IPS-11a (cell line): Measurements from ENCODE around the gene LPIN2.
"Not testable (repeated sequence)": the region's sequence is repeated elsewhere in the genome, so short reads cannot be mapped to it uniquely, and the experiment has no call there.

Source experiments
- H3K4me3 ChIP-seq: one replicate; pipeline ENCODE4 v1.5.1; 2013; ENCODE audit warnings: low read depth, low read length, control low read depth

The LPIN2 gene

DNA sequence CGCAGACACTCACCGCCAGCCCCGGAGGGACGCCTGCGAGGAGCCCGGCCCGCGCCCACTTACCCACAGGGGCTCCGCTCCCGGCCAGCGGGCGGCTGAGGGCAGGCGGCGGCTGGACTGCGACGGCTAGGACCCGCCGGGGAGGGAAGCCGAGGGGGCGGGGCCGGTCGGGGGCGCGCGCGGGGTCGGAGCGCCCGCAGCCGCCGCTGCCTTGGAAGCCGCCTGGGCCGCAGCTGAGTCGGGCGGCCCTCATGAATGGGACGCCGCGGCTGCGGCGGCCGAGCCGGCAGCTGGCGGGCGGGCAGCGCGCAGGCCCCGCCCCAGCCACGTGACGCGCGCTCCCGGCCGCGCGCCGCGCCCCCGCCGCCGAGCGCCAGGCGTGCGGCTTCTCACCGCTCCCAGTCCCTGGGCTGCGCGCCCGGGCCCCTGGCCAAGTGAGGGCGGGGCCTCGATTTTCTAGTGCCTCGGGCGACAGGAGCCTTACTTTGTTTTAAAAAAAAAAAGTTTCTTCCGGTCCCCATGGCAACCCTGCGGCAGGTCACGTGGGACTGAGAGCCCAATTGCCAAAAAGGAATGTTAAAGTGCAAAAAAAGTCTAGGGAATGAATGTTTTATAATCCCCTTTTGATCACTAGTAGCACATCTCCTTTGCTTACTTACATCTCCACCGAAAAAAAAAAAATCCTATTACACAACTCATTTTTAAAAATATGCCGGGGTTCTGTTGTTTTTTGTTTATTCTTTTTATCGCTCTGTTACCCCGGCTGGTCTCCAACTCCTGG lies at the start of gene LPIN2:
TSS of gene LPIN2 (minus strand) at position 121 of the 781 bp plus-strand sequence. CDS start 52,304 bp downstream, outside the sequence.
- H3K4me3 ChIP-seq = peak within 1 kb of the TSS; percentile 62

- H3K4me3 ChIP-seq = no peak overlapping the region
Observed at GRCh38 chr18:3061581-3062312, 48.8 kb upstream of the LPIN2 start.

DNA sequence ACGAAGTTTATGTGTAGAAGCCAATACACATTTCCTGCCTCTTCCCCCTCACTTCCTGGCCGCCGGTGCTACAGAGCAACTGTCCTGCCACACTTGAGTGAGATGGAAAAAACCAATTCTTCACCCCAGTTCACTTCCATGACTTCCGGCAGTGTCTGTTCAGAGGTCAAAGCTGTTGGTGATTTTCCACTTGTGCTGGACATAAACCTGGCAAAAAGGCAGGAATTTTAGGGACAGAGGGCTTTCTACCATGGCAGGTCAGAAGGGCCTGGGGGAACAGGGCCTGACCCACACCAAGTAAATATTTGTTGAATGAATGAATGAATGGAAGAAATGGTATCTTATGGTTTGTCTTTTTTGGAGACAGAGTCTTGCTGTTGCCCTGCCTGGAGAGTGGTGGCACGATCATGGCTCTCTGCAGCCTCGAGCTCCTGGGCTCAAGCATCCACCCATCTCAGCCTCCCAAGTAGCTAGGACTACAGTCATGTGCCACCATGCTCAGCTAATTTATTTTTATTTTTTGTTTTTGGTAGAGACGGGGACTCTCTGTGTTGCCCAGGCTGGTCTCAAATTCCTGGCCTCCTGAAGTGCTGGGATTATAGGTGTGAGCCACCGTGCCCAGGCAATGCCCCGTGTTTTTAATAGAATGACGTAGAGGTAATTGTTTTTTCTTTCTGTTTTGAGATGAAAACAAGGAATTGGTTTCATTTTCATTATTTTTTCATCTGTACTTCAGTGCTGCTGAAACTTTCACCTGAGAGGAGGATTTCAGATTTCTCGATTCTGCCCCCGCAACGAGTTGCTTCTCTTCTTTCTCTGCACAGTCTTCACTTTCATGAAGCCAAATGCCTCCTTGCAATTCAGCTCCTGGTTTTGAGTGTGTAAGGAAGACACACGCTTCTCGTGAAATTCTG lies 48.0 kb upstream of the LPIN2 start:
- no peak overlapping the region for H3K4me3 ChIP-seq

DNA sequence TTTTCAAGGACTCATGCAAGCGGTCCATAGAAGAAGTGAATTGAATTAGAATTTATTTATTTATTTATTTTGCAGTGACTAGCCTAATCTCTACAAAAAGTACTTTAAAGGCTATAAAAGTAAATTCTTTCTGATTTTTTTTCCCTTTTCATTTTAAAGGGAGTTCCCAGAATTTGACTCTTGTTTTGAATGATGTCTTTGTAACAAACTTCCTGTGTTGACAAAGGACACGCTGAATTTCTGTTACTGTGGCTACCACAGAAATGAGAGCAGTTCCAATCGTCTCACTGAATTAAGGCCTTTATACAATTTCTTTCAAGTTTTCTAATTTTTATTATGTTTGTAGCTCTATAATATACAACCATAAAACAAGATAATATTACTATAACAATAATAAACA lies 46.3 kb upstream of the LPIN2 start:
- no peak overlapping the region for H3K4me3 ChIP-seq

- H3K4me3 ChIP-seq = no peak overlapping the region
Observed at GRCh38 chr18:3058328-3059191, 45.6 kb upstream of the LPIN2 start.

DNA sequence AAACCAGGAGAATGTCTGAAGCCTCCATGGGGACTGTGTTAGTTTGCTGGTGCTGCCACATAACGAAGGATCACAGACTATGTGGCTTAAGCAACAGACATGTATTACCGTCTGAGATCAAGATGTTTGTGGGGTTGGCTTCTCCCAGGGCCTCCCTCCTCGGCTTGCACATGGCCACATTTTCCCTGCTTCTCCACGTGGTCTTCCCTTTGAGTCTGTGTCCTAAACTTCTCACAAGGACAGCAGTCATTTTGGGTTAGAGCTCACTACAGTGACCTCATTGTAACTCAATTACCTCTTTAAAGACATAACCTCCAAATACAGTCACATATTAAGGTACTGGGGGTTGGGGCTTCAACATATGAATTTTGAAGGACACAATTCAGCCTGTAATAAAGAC lies 44.6 kb upstream of the LPIN2 start:
- H3K4me3 ChIP-seq = no peak overlapping the region

GRCh38 chr18:3056311-3056710 lies 43.4 kb upstream of the LPIN2 start:
- H3K4me3 ChIP-seq = no peak overlapping the region

DNA sequence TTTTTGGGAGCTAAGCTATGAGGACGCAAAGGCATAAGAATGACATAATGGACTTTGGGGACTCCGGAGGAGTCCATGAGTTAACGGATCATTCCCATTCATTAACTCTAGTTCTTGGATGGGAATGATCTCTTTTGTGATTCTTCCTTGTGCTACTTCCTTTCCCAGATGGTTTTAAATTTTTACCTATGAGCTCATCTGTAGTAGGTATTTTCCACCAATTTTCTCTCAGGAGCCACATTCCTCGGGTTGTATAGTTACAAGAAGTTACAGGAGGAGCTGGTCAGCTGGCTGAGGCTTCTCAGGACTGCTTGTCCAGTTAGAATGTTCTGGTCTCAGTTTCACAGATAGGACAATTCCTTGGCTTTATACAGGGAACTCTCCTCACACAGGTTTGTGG lies 42.9 kb upstream of the LPIN2 start:
- H3K4me3 ChIP-seq = no peak overlapping the region

- no peak overlapping the region for H3K4me3 ChIP-seq
Observed at GRCh38 chr18:3055186-3055728, 42.3 kb upstream of the LPIN2 start.

DNA sequence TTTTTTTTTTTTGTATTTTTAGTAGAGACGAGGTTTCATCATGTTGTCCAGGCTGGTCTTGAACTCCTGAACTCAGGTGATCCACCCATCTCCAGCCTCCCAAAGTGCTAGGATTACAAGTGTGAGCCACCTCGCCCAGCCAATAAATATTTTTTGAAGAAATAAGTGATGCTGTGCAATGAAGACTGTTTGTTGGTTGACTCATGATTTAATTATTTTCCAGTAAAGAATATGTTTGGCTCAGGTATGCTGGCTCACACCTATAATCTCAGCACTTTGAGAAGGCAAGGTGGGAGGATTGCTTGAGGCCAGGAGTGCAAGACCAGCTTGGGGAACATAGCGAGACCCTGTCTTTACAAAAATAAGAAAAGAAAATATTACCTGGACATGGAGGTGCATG lies 41.8 kb upstream of the LPIN2 start:
- no peak overlapping the region for H3K4me3 ChIP-seq

DNA sequence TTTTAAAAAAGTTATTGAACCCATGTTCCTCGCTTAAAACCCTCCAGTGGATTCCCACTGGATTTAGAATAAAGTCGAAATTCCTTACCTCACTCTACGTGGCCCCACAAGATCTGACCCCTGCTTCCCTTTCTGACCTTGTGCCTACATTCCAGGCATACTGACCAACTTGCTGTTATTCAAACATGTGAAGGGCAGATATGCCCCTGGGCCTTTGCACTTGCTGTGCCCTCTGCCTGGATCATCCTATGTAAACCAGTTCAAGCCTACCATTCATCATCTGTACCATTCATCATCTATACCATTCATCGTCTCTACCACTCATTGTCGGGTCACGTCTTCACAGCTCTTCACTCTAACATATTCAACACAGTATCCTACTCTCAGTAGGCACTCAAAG lies 41.3 kb upstream of the LPIN2 start:
- no peak overlapping the region for H3K4me3 ChIP-seq

GRCh38 chr18:3053081-3053480 lies 40.1 kb upstream of the LPIN2 start:
- no peak overlapping the region for H3K4me3 ChIP-seq

- no peak overlapping the region for H3K4me3 ChIP-seq
Observed at GRCh38 chr18:3052411-3052758, 39.4 kb upstream of the LPIN2 start.

DNA sequence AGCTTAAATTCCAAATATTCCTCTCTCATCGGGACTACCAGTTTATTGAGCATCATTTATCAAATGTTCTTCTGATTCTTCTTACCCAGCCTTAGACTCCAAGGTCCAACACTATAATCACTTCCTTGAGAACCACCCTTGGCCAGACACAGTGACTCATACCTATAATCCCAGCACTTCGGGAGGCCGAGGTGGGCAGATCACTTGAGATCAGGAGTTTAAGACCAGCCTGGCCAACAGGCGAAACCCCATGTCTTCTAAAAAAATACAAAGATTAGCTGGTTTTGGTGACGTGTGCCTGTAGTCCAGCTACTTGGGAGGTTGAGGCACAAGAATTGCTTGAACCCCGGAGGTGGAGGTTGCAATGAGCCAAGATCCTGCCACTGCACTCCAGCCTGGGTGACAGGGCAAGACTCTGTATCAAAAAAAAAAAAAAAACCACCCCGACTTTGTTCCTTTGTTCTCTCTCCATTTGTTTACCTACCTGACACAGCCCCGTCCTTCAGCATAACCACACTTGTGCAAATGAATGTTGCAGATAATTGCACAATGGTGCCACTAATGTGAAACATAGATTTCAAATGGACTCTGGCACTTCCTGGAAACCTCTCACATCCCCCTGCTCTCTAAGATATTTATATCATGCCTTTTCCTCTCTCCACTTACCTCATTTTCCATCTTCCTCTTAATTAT lies 38.9 kb upstream of the LPIN2 start:
- H3K4me3 ChIP-seq = no peak overlapping the region

DNA sequence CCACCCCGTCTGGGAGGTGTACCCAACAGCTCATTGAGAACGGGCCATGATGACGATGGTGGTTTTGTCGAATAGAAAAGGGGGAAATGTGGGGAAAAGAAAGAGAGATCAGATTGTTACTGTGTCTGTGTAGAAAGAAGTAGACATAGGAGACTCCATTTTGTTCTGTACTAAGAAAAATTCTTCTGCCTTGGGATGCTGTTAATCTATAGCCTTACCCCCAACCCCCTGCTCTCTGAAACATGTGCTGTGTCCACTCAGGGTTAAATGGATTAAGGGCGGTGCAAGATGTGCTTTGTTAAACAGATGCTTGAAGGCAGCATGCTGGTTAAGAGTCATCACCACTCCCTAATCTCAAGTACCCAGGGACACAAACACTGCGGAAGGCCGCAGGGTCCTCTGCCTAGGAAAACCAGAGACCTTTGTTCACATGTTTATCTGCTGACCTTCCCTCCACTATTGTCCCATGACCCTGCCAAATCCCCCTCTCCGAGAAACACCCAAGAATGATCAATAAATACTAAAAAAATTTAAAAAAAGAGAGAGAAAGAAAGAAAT lies 37.0 kb upstream of the LPIN2 start:
- not testable (repeated sequence) for H3K4me3 ChIP-seq

- H3K4me3 ChIP-seq = no peak overlapping the region
Observed at GRCh38 chr18:3048820-3049349, 35.9 kb upstream of the LPIN2 start.

DNA sequence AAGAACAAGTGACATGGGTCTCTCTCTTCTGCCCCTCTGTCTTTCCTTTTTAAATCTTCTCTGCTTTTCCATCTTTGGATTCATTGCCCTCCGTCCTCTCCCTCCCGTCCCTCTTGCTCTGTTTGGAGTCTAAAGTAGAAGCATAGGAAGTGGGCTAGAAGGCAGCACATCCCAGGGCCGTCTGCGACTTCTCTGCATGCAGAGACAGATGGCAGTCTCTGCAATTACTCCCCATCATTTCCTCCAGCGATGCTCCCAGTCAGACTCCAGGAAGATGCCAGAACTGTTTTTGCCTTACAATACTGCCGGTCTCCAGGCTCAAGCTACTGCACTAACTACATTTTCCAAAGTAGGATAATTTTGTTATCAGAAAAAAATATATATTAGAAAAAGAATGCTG lies 35.2 kb upstream of the LPIN2 start:
- no peak overlapping the region for H3K4me3 ChIP-seq

GRCh38 chr18:3046216-3046808 lies 33.4 kb upstream of the LPIN2 start:
- no peak overlapping the region for H3K4me3 ChIP-seq
